Left kidney (tissue), 2 donors: ENCODE data around the gene AHRR. TPM values are rescaled to one million over a fixed set of nuclear protein-coding genes. Genes with fewer than 3 reads are reported as not detected.
"Not testable (repeated sequence)": the region's sequence is repeated elsewhere in the genome, so short reads cannot be mapped to it uniquely, and the experiment has no call there.

ENCODE experiments used
- DNase-seq: peaks from one replicate; pipeline ENCODE4 v3.0.0-alpha.2; 2013
- polyA plus RNA-seq: library from polyadenylated mRNA; unstranded; fragments of 120-200 nt; gene quantifications from one replicate; pipeline ENCODE4 v1.2.1, GENCODE V29; 2013; ENCODE audit not compliant: insufficient read length

AHRR gene
- polyA plus RNA-seq, 1 donor = 5.9 TPM

GRCh38 chr5:395921-396530 lies 74.5 kb downstream of the AHRR start:
- DNase-seq = no peak

DNA sequence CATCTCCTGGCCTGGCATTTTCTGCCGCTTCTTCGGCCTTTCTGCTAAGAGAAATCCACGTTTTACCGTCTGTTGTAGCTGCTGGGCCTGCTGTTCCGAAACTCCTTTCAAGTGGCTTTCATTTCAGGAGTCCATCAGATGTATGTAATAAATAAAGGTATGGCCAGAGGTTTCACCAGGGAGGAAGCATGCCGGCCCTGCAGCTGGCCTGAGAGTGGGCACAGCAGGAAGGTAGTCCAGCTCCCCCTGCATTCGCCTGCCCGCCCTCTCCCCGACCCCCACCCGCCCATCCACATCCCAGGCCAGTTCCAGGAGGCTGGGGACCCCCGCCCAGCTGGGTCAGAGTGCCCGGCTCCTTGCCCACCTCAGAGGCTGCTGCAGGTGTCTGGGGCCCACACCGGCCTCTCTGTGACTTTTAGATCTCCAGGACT lies 75.0 kb downstream of the AHRR start:
- no peak for DNase-seq

DNA sequence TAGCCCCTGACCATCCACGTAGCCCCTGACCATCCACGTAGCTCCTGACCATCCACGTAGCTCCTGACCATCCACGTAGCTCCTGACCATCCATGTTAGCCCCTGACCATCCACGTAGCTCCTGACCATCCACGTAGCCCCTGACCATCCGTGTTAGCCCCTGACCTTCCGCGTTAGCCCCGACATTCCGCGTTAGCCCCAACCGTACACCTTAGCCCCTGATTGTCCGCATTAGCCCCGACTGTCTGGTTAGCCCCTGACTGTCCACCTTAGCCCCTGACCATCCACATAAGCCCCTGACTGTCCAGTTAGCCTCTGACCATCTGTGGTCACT lies 76.6 kb downstream of the AHRR start:
- not testable (repeated sequence) for DNase-seq

- no peak for DNase-seq
Observed at GRCh38 chr5:398475-399295, 77.2 kb downstream of the AHRR start.

GRCh38 chr5:399296-400281 lies 78.1 kb downstream of the AHRR start:
- peak; percentile 86 for DNase-seq

- no peak for DNase-seq
Observed at GRCh38 chr5:400282-401145, 79.0 kb downstream of the AHRR start.

DNA sequence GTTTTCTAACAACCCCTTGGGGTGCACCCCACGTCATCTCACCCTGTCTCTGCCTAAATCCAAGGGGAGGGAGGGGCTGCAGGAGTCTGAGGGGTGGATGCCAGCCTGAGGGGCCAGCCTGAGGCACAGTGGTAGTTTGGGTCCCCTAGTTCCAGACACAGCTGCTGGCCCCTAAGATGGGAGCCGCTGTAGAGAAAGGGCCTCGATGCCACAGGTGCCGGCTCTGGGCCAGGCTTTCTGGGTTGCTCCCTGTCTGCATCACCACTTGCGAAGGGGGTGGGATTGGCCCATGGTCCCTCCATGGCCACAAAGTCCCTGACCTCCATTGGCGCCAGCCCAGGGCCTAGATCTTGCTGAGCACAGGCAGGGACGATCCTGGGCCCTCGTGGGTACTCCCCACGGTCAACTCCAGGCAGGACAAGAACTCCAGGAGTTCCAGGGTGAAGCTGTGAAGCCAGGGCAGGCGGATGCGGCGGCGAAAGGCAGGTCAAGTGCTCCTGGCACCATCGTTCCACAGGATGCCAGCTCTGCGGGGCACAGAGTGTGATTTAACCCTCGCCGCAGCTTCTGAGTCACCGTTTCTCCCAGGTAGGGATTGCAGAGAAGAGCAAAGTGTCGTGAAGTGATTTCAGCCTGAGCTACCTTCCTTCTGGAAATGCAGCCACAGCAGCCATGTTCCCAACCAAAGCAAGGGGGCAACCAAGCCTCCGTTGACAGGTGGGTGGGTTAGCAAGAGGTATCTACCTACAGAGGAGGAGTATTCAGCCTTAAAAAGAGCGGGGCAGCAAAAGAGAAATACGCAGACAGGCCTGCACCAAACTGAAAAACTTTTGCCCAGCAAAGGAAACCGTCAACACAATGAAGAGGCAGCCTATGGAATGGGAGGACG lies 79.9 kb downstream of the AHRR start:
- DNase-seq = no peak

- not testable (repeated sequence) for DNase-seq
Observed at GRCh38 chr5:402219-402614, 80.7 kb downstream of the AHRR start.

DNA sequence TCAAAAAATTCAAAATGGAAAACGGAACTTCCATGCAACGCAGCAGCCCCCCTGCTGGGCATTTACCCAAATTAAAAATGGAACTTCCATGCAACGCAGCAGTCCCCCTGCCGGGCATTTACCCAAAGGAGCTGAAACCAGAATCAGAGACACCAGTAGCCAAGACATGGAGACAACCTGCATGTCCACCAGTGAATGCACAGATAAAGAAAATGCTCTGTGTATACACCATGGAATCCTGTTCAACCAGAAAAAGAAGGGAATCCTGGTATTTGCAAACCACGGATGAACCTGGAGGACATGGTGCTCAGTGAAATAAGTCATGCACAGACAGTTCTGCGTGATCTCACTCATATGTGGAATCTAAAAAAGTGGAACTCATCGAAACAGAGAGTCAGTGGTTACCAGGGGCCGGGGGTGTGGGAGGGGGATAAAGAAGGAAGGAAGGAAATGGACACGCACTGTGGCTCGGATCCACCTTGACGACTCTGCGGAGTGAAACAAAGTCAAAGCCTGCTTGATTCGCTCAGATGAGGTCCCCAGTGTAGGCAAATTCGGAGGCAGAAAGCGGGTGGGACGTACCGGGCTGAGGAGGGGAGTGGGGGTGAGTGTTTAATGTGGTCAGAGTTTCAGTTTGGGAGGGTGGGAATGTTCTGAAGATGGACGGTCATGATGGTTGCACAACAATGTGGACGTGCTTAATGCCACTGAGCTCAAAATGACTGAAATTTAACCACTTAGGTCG lies 81.3 kb downstream of the AHRR start:
- no peak for DNase-seq

- DNase-seq = no peak
Observed at GRCh38 chr5:403995-404394, 82.5 kb downstream of the AHRR start.

- no peak for DNase-seq
Observed at GRCh38 chr5:404666-405241, 83.2 kb downstream of the AHRR start.

DNA sequence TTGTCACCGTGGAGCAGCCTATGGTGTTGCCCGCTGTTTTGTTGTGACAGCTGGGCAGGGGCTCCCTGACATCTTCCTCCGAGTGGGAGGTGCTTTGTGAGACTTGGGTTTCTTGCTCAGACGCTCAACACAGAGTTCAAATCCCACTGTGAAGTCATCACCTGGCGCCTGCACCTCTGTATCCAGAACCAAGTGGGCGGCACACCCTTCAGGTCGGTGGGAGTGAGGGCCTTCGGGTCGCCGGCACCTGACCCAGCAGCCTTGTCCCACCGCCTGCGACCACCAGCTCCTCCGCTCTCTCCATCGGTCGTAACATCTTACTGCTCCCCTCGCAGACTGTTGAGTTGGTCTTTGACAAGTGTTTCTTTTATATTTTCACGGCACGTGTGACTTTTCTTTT lies 83.9 kb downstream of the AHRR start:
- no peak for DNase-seq

DNA sequence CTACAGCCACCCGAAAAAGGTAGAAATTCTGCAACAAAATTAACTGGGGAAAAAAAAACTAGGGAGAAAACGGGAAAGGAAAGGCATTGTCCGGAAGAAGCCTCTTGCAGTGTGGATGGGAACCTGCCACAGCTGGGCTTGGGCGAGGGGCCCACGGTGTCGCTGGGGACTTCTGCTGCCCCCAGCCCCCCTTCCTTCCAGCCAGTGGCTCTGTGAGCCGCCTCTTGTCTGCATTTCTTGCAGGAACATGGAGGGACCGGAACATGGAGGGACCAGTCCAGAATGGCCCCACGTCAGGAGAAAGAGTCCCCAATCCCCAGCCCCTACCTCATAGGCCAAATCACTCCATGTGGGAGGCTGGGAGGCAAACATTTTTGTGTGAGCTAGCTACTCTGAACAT lies 84.5 kb downstream of the AHRR start:
- no peak for DNase-seq

DNA sequence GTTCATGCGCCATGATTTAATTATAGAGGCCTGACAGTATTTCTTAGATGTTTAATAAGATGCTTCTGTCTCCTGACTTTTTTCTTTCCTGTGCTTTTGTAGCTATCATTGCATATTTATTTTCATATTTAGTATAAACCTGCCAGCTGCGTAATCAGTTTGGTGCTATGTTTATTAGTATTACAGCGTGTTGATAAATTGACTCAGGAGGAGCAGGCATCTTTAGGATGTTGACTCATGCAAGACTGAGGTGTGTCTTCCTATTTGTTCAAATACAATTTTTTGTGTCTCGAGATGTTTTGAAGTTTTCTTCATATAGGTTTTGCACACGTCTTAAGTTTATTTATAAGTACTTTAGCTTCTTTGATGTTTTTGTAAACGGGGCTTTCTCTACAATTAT lies 85.5 kb downstream of the AHRR start:
- DNase-seq = no peak

GRCh38 chr5:407801-408268 lies 86.3 kb downstream of the AHRR start:
- no peak for DNase-seq

DNA sequence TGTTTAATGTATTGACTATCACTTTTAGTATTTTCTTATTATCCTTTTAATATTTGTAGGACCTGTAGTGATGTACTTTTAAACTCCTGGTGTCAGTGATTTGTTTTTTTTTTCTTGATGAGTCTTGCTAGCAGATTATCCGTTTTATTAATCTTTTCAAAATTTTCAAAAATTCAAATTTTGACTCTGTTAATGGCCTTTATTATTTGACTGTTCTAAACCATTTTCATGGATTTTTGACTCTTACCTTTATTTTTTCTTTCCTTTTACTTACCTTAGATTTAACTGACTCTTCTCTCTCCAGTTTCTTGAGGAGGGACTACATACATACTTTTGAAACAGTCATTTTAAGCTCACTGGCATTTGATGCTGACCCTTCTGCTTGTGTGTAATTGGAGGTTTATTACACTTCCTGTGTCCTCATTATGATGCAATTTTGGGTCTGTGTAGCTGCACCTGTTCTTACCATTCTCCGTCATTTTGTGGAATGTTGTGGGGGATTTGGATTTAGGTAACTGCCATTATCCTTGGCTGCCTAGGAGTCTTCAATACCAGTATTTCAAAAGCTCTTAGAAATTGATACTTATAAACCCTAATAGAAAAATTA lies 89.5 kb downstream of the AHRR start:
- DNase-seq = no peak

- no peak for DNase-seq
Observed at GRCh38 chr5:411728-412127, 90.2 kb downstream of the AHRR start.

DNA sequence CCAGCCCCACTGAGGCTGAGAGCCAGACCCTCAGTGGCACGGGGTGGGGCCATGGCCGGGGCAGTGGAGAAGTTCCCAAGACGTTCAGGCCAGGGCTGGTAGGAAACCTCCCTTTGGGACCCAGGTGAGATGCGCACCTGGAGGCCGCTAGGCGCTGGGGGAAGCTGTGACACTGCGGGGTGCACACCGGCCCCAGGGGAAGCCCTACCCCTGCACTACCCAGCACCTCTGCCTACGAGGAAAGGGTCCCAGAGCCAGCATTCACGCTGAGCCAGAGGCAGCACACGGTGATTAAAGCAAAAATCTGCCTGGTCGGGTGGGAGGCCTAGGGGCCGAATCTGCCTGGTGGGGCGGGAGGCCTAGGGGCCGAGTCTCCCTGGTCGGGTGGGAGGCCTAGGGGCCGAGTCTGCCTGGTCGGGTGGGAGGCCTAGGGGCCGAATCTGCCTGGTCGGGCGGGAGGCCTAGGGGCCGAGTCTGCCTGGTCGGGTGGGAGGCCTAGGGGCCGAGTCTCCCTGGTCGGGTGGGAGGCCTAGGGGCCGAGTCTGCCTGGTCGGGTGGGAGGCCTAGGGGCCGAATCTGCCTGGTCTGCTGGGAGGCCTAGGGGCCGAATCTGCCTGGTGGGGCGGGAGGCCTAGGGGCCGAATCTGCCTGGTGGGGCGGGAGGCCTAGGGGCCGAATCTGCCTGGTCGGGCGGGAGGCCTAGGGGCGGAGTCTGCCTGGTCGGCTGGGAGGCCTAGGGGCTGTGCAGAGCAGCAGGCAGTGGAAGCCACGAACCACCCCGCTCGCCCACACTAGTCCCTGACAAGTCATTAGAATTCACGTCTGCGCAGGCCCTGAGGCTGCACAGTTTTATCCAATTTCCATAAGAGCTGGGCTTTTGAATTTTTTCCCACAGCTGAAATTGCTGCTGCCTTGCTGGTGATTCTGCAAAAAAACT lies 93.7 kb downstream of the AHRR start:
- peak; percentile 55 for DNase-seq
